SU-DHL-6 (cell line): ENCODE results near the gene PRKN.

ENCODE experiments used
- H2AFZ ChIP-seq: fragments of 200-600 bp; sonication (generic); 2 replicates; pipeline ENCODE4 v1.6.1; 2014; ENCODE audit warnings: low read depth, mild to moderate bottlenecking, moderate library complexity, mixed read lengths, antibody characterized with exemption, low read length; ENCODE audit not compliant: severe bottlenecking
- H3F3A ChIP-seq: fragments of 200-600 bp; shearing (Covaris generic); 2 replicates; pipeline ENCODE4 v1.6.0; 2016; ENCODE audit warnings: antibody characterized with exemption, mild to moderate bottlenecking; ENCODE audit not compliant: insufficient read depth
- H3K27ac ChIP-seq: fragments of 200-600 bp; sonication (generic); 2 replicates; pipeline ENCODE4 v1.5.1; 2016; ENCODE audit warnings: low read depth, mild to moderate bottlenecking, low read length, moderate library complexity, mixed read lengths
- H3K27me3 ChIP-seq: fragments of 200-600 bp; sonication (generic), shearing (Covaris generic); 2 replicates; pipeline ENCODE4 v1.6.0; 2014; ENCODE audit warnings: mild to moderate bottlenecking, low read length
- H3K36me3 ChIP-seq: fragments of 200-600 bp; sonication (generic); 2 replicates; pipeline ENCODE4 v1.6.1; 2014; ENCODE audit warnings: mild to moderate bottlenecking, low read length, mixed read lengths
- H3K4me2 ChIP-seq: fragments of 300-600, 200-600 bp; shearing (Covaris generic), sonication (generic); 2 replicates; pipeline ENCODE4 v1.6.0; 2014; ENCODE audit warnings: low read length, low read depth, mild to moderate bottlenecking; ENCODE audit not compliant: poor library complexity, severe bottlenecking
- H3K4me3 ChIP-seq: fragments of 200-600 bp; sonication (generic); 2 replicates; pipeline ENCODE4 v1.5.1; 2014; ENCODE audit warnings: antibody characterized with exemption, low read length, mild to moderate bottlenecking, mixed read lengths; ENCODE audit not compliant: insufficient read depth, poor library complexity, severe bottlenecking
- H3K79me2 ChIP-seq: fragments of 200-600 bp; sonication (generic); 2 replicates; pipeline ENCODE4 v1.6.1; 2014; ENCODE audit warnings: mild to moderate bottlenecking, low read length, moderate library complexity; ENCODE audit not compliant: insufficient read depth
- H3K9ac ChIP-seq: fragments of 200-600 bp; sonication (generic); 2 replicates; pipeline ENCODE4 v1.7.0; 2014; ENCODE audit warnings: mild to moderate bottlenecking, low read length
- H3K9me2 ChIP-seq: fragments of 200-600 bp; sonication (generic); replicated peaks from 2 replicates; pipeline ENCODE4 v1.6.1; 2014; ENCODE audit warnings: low read length; ENCODE audit not compliant: insufficient read depth
- H3K9me3 ChIP-seq: fragments of 200-600 bp; sonication (generic); 2 replicates; pipeline ENCODE4 v1.6.1; 2014; ENCODE audit warnings: low read length, mixed read lengths; ENCODE audit not compliant: insufficient read depth
- H4K20me1 ChIP-seq: fragments of 200-600 bp; sonication (generic); 2 replicates; pipeline ENCODE4 v1.6.1; 2014; ENCODE audit warnings: low read depth, mild to moderate bottlenecking, antibody characterized with exemption, low read length, moderate library complexity, mixed read lengths
- EZH2phosphoT487 ChIP-seq: fragments of 200-600 bp; sonication (generic), shearing (Covaris generic); conservative IDR thresholded peaks from 2 replicates; pipeline ENCODE4 v1.6.1; 2018; ENCODE audit warnings: mild to moderate bottlenecking, antibody characterized with exemption, low read length, moderate library complexity, mixed read lengths
- TF ChIP-seq, protein P1 (sequence below): fragments of 200-600 bp; sonication (generic); IDR thresholded peaks from one replicate; pipeline ENCODE4 v1.5.1; 2017; ENCODE audit warnings: antibody characterized with exemption, mild to moderate bottlenecking, low read length, moderate library complexity; ENCODE audit not compliant: insufficient read depth, poor library complexity, severe bottlenecking

Gene PRKN

DNA sequence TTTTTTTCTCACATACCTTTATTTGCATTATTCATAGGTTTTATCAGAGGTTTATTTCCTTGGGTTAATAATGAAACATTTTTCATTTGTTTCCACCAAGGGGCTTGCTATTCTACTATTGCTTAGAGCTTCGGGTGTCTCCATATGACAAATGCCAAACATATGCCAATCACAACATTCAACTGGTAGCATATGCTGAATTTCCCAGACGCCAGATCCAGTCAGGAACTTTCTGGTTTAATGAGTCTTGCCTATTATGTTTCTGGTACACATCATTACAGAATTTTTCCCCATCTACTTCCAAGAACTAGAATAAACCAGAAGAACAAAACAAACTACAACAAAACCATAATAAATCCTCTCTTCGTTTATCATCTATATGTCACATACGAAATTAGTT, 180.7 kb downstream of the PRKN start:
- Histone ChIP-seq H3K9me2 (no peaks in the 10 kb centered on the region), H3K4me2 (no peak overlapping the region), H3K4me3 (no peak overlapping the region), H3F3A (no peaks in the 10 kb centered on the region), H3K79me2 (no peaks in the 10 kb centered on the region), H4K20me1 (no peaks in the 10 kb centered on the region), H2AFZ (no peak overlapping the region), H3K9ac (no peak overlapping the region), H3K27ac (no peak overlapping the region), H3K36me3 (no peaks in the 10 kb centered on the region), H3K9me3 (no peaks in the 10 kb centered on the region), H3K27me3 (no peaks in the 10 kb centered on the region)
- TF ChIP-seq EZH2phosphoT487: no peak
- TF ChIP-seq, protein P1, sequence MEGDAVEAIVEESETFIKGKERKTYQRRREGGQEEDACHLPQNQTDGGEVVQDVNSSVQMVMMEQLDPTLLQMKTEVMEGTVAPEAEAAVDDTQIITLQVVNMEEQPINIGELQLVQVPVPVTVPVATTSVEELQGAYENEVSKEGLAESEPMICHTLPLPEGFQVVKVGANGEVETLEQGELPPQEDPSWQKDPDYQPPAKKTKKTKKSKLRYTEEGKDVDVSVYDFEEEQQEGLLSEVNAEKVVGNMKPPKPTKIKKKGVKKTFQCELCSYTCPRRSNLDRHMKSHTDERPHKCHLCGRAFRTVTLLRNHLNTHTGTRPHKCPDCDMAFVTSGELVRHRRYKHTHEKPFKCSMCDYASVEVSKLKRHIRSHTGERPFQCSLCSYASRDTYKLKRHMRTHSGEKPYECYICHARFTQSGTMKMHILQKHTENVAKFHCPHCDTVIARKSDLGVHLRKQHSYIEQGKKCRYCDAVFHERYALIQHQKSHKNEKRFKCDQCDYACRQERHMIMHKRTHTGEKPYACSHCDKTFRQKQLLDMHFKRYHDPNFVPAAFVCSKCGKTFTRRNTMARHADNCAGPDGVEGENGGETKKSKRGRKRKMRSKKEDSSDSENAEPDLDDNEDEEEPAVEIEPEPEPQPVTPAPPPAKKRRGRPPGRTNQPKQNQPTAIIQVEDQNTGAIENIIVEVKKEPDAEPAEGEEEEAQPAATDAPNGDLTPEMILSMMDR: no peak

DNA sequence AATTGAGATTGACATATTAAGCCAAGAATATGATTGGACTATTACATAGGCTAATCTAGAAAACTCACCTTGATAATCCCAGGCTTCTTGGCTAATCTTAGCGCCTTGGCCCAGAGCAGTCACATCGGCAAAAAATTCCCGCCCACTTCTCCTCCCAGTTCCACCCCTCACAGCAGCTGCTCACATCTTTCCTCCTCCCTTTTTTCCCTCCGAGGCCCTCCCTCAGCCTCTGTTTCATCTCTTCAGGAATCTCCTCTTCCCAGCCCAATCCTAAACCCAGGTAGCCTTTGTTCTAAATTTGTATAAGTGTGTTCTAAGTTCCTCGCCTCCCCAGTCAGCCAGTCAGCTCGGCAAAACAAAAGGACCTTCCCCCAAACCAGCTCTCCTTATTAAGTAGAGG, 184.3 kb downstream of the PRKN start:
- no peaks in the 10 kb centered on the region for H3K79me2 ChIP-seq
- H3K36me3 ChIP-seq: no peaks in the 10 kb centered on the region

DNA sequence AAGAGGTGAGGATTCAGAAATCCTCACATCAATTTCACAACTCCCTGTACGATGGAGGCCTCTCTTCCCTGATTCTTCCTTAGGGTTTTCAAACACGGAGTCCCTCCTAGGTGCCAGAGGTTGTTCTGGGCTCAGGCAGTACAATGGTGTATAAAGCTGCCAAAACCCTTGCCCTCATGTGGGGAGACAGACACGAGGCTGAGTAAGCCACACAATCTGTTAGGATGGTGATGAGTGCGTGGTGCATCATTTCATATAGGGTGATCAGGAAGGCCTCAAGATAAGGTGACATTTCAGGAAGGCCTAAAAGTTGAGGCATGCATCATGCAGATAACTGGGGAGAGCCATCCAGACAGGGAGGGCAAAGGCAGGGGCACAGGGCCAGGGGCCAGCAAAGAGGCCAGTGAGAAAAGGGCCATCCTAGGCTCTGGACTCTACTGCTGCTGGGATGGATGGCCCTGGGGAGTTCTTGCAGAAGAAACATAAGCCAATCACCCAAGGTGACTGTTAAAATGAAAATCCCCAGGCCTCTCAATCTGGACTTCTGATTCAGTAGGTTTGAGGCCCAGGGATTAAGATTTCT, 186.5 kb downstream of the PRKN start:
- no peak for TF ChIP-seq EZH2phosphoT487
- TF ChIP-seq, protein P1: no peak
- Histone ChIP-seq H3K79me2 (no peaks in the 10 kb centered on the region), H3K36me3 (no peaks in the 10 kb centered on the region), H3K4me2 (no peak overlapping the region), H3K9ac (no peak overlapping the region), H3K9me3 (no peaks in the 10 kb centered on the region), H3K27me3 (no peaks in the 10 kb centered on the region), H3K27ac (no peak overlapping the region), H3K4me3 (no peak overlapping the region), H2AFZ (no peak overlapping the region), H3K9me2 (no peaks in the 10 kb centered on the region), H3F3A (no peaks in the 10 kb centered on the region), H4K20me1 (no peaks in the 10 kb centered on the region)

More for the DNA sequence above, 184.3 kb downstream of the PRKN start:
- no peaks in the 10 kb centered on the region for H3K9me3 ChIP-seq
- no peak for TF ChIP-seq EZH2phosphoT487
- TF ChIP-seq, protein P1: no peak
- no peaks in the 10 kb centered on the region for H3K27me3 ChIP-seq
- H2AFZ ChIP-seq: no peak overlapping the region
- no peaks in the 10 kb centered on the region for H3F3A ChIP-seq
- no peak overlapping the region for H3K4me2 ChIP-seq
- H4K20me1 ChIP-seq: no peaks in the 10 kb centered on the region
- no peak overlapping the region for H3K27ac ChIP-seq
- no peak overlapping the region for H3K9ac ChIP-seq
- H3K9me2 ChIP-seq: no peaks in the 10 kb centered on the region
- no peak overlapping the region for H3K4me3 ChIP-seq
